Activated CD4-positive, alpha-beta T cell treated with anti-CD3 and anti-CD28 coated beads for 36 hours (primary cell): ENCODE results near the gene VMP1. TPM values are rescaled to one million over a fixed set of nuclear protein-coding genes. Genes with fewer than 3 reads are reported as not detected.
"Not testable (repeated sequence)": the region's sequence is repeated elsewhere in the genome, so short reads cannot be mapped to it uniquely, and the experiment has no call there.

Experiments
- ATAC-seq: fragments of 200-7000 bp; cut with Tn5 transposase; one replicate; pipeline ENCODE4 v1.10.0; 2021; ENCODE audit warnings: mild to moderate bottlenecking, moderate library complexity
- CTCF ChIA-PET: fragments of 350-600 bp; sonication (Branson Sonifier 250); formaldehyde crosslinking; loops from one replicate; lab custom pipeline; 2021; ENCODE audit warnings: antibody characterized with exemption; lab: Charles Lee
- POLR2A ChIA-PET: fragments of 350-600 bp; sonication (Branson Sonifier 250); formaldehyde crosslinking; loops from one replicate; lab custom pipeline; 2021; ENCODE audit warnings: antibody characterized with exemption, inconsistent platforms; lab: Charles Lee
- DNase-seq: peaks from one replicate; pipeline ENCODE4 v3.0.0-alpha.2; 2020
- H3K27ac Mint-ChIP-seq: one replicate; pipeline ENCODE4 v1.8.0; 2021; ENCODE audit warnings: mixed read lengths
- H3K27me3 Mint-ChIP-seq: one replicate; pipeline ENCODE4 v1.8.0; 2021; ENCODE audit warnings: mixed read lengths
- H3K36me3 Mint-ChIP-seq: one replicate; pipeline ENCODE4 v1.8.0; 2021; ENCODE audit warnings: low read depth, mixed read lengths
- H3K4me1 Mint-ChIP-seq: one replicate; pipeline ENCODE4 v1.8.0; 2021; ENCODE audit warnings: mixed read lengths
- H3K4me3 Mint-ChIP-seq: one replicate; pipeline ENCODE4 v1.8.0; 2021; ENCODE audit warnings: mild to moderate bottlenecking, moderate library complexity, mixed read lengths
- H3K9me3 Mint-ChIP-seq: one replicate; pipeline ENCODE4 v1.8.0; 2021; ENCODE audit warnings: low read depth, mixed read lengths
- intact Hi-C, 2 experiments: fragments of 100-400 bp; cut with DNase I in 1 of 2; cut with micrococcal nuclease in 1 of 2; formaldehyde crosslinking; loops; one replicate each; pipeline versions ENCODE4 v1.14.2 to v1.15.1; 2022 to 2024; cut with DNase I, micrococcal nuclease
- total RNA-seq, 2 experiments: library from RNA; stranded (reverse); gene quantifications; one replicate each; pipeline ENCODE4 v1.2.3, GENCODE V29; 2021

The VMP1 gene
- total RNA-seq, 2 experiments from 2014 or later, result 378 to 402 TPM

GRCh38 chr17:59825533-59826322 is 118.3 kb downstream of the VMP1 start:
- Mint-ChIP-seq H3K4me3 (peak overlapping the region; percentile 78), H3K27me3 (no peaks in the 10 kb centered on the region), H3K4me1 (peaks cover 64% of the 10 kb centered on the region), H3K9me3 (no peaks in the 10 kb centered on the region), H3K36me3 (peaks cover 53% of the 10 kb centered on the region), H3K27ac (peak overlapping the region; percentile 93)
- ChIA-PET CTCF (interaction anchor here (0.7 to 11.2 kb wide), 12 partner anchors 12 to 74 kb away, joined by 3 to 113 read pairs (median 4); no protein-coding TSS in a partner anchor), POLR2A (interaction anchor here (0.7 to 9.2 kb wide), 8 partner anchors 14 to 119 kb away, joined by 3 to 308 read pairs (median 12); partner anchors contain the start of genes PTRH2 and VMP1)
- DNase-seq (peak; percentile 65), ATAC-seq (peak; percentile 52)
- intact Hi-C loops, result loop anchor here (1.0 kb wide), 7 partner anchors 12 to 206 kb away; partner anchors contain the start of gene CLTC (in 1 of the 2)

- Mint-ChIP-seq H3K27ac (peak overlapping the region; percentile 93), H3K4me3 (peak overlapping the region; percentile 78), H3K27me3 (no peaks in the 10 kb centered on the region), H3K9me3 (no peaks in the 10 kb centered on the region), H3K36me3 (peaks cover 56% of the 10 kb centered on the region), H3K4me1 (peaks cover 73% of the 10 kb centered on the region)
- intact Hi-C loops, result no loop called here
- DNase-seq (no peak), ATAC-seq (no peak)
- CTCF ChIA-PET, result interaction anchor here (1.1 to 11.2 kb wide), 7 partner anchors 8 to 75 kb away, joined by 3 to 113 read pairs (median 7); no protein-coding TSS in a partner anchor
- POLR2A ChIA-PET, result interaction anchor here (0.6 to 9.2 kb wide), 6 partner anchors 13 to 120 kb away, joined by 4 to 308 read pairs (median 14); partner anchors contain the start of genes PTRH2 and VMP1
Observed at GRCh38 chr17:59826706-59827453, 119.4 kb downstream of the VMP1 start.

GRCh38 chr17:59827721-59828477 is 120.4 kb downstream of the VMP1 start:
- Mint-ChIP-seq H3K9me3 (no peaks in the 10 kb centered on the region), H3K36me3 (peaks cover 50% of the 10 kb centered on the region), H3K27ac (peak overlapping the region; percentile 93), H3K4me1 (peaks cover 79% of the 10 kb centered on the region), H3K27me3 (no peaks in the 10 kb centered on the region), H3K4me3 (peak overlapping the region; percentile 78)
- DNase-seq (no peak), ATAC-seq (no peak)
- intact Hi-C loops, result loop anchor here in 1 of 2 experiments (2.0 kb wide), 1 partner anchor 65 kb away; no protein-coding TSS in a partner anchor
- POLR2A ChIA-PET, result interaction anchor here (0.6 to 9.2 kb wide), 9 partner anchors 12 to 207 kb away, joined by 3 to 308 read pairs (median 4); no protein-coding TSS in a partner anchor
- CTCF ChIA-PET, result interaction anchor here (0.8 to 11.2 kb wide), 10 partner anchors 9 to 76 kb away, joined by 3 to 113 read pairs (median 5); no protein-coding TSS in a partner anchor

GRCh38 chr17:59828478-59828760 is 121.0 kb downstream of the VMP1 start:
- Mint-ChIP-seq H3K36me3 (peaks cover 54% of the 10 kb centered on the region), H3K27me3 (no peaks in the 10 kb centered on the region), H3K4me1 (peaks cover 85% of the 10 kb centered on the region), H3K27ac (peak overlapping the region; percentile 93), H3K4me3 (peak overlapping the region; percentile 78), H3K9me3 (no peaks in the 10 kb centered on the region)
- ChIA-PET CTCF (interaction anchor here (0.8 to 11.2 kb wide), 7 partner anchors 10 to 77 kb away, joined by 4 to 113 read pairs (median 7); no protein-coding TSS in a partner anchor), POLR2A (interaction anchor here (0.6 to 9.2 kb wide), 9 partner anchors 11 to 208 kb away, joined by 3 to 308 read pairs (median 11); partner anchors contain the start of genes PTRH2 and VMP1)
- intact Hi-C loops, result loop anchor here in 1 of 2 experiments (2.0 kb wide), 1 partner anchor 66 kb away; no protein-coding TSS in a partner anchor
- no peak for ATAC-seq
- no peak for DNase-seq

- H3K36me3 Mint-ChIP-seq, result peaks cover 54% of the 10 kb centered on the region
- DNase-seq (peak; percentile 59), ATAC-seq (peak; percentile 3)
- peak overlapping the region; percentile 93 for H3K27ac Mint-ChIP-seq
- H3K4me3 Mint-ChIP-seq, result peak overlapping the region; percentile 78
- H3K4me1 Mint-ChIP-seq, result peaks cover 85% of the 10 kb centered on the region
- H3K9me3 Mint-ChIP-seq, H3K27me3 Mint-ChIP-seq: not testable (repeated sequence)
- POLR2A ChIA-PET, result interaction anchor here (1.0 to 9.2 kb wide), 8 partner anchors 11 to 210 kb away, joined by 6 to 308 read pairs (median 17); partner anchors contain the start of genes PTRH2 and VMP1
- CTCF ChIA-PET, result interaction anchor here (0.8 to 11.2 kb wide), 7 partner anchors 9 to 77 kb away, joined by 4 to 113 read pairs (median 12); no protein-coding TSS in a partner anchor
- intact Hi-C loops, result loop anchor here (1.0 to 2.0 kb wide), 6 partner anchors 8 to 210 kb away; partner anchors contain the start of gene CLTC (in 1 of the 2)
Observed at GRCh38 chr17:59828819-59829216, 121.4 kb downstream of the VMP1 start.

GRCh38 chr17:59829217-59830006 is 122.0 kb downstream of the VMP1 start:
- DNase-seq (peak; percentile 65), ATAC-seq (peak; percentile 72)
- POLR2A ChIA-PET, result interaction anchor here (1.0 to 9.2 kb wide), 9 partner anchors 10 to 211 kb away, joined by 6 to 308 read pairs (median 11); partner anchors contain the start of genes PTRH2 and VMP1
- CTCF ChIA-PET, result interaction anchor here (0.6 to 11.2 kb wide), 8 partner anchors 9 to 78 kb away, joined by 3 to 113 read pairs (median 10); no protein-coding TSS in a partner anchor
- Mint-ChIP-seq H3K4me1 (peaks cover 87% of the 10 kb centered on the region), H3K36me3 (peaks cover 56% of the 10 kb centered on the region), H3K4me3 (peak overlapping the region; percentile 78), H3K27me3 (no peaks in the 10 kb centered on the region), H3K9me3 (no peaks in the 10 kb centered on the region), H3K27ac (peak overlapping the region; percentile 93)
- intact Hi-C loops, result loop anchor here (1.0 to 2.0 kb wide), 6 partner anchors 8 to 210 kb away; partner anchors contain the start of gene CLTC (in 1 of the 2)

- Mint-ChIP-seq H3K4me3 (peak overlapping the region; percentile 78), H3K27me3 (no peaks in the 10 kb centered on the region), H3K4me1 (peaks cover 88% of the 10 kb centered on the region), H3K27ac (peak overlapping the region; percentile 93), H3K36me3 (peaks cover 56% of the 10 kb centered on the region), H3K9me3 (no peaks in the 10 kb centered on the region)
- ChIA-PET POLR2A (interaction anchor here (1.0 to 9.2 kb wide), 6 partner anchors 10 to 78 kb away, joined by 8 to 308 read pairs (median 62); no protein-coding TSS in a partner anchor), CTCF (interaction anchor here (0.6 to 11.2 kb wide), 6 partner anchors 8 to 78 kb away, joined by 3 to 113 read pairs (median 24); no protein-coding TSS in a partner anchor)
- intact Hi-C loops, result no loop called here
- peak; percentile 61 for DNase-seq
- peak; percentile 4 for ATAC-seq
Observed at GRCh38 chr17:59830007-59830630, 122.7 kb downstream of the VMP1 start.

GRCh38 chr17:59830846-59831486 is 123.5 kb downstream of the VMP1 start:
- ChIA-PET POLR2A (interaction anchor here (0.7 to 9.2 kb wide), 8 partner anchors 9 to 1998 kb away, joined by 3 to 308 read pairs (median 14); no protein-coding TSS in a partner anchor), CTCF (interaction anchor here (0.8 to 11.2 kb wide), 5 partner anchors 25 to 85 kb away, joined by 3 to 113 read pairs (median 6); no protein-coding TSS in a partner anchor)
- ATAC-seq, result no peak
- Mint-ChIP-seq H3K36me3 (peaks cover 51% of the 10 kb centered on the region), H3K27me3 (no peaks in the 10 kb centered on the region), H3K4me1 (peaks cover 84% of the 10 kb centered on the region), H3K27ac (peak overlapping the region; percentile 93), H3K4me3 (peak overlapping the region; percentile 78), H3K9me3 (no peaks in the 10 kb centered on the region)
- no peak for DNase-seq
- intact Hi-C loops, result no loop called here
